ENCODE data around the gene NFIB. TPM values are rescaled to one million over a fixed set of nuclear protein-coding genes. Genes with fewer than 3 reads are reported as not detected.

Gene NFIB
- total RNA-seq, 1 donor from 2014 or later, result not detected

DNA sequence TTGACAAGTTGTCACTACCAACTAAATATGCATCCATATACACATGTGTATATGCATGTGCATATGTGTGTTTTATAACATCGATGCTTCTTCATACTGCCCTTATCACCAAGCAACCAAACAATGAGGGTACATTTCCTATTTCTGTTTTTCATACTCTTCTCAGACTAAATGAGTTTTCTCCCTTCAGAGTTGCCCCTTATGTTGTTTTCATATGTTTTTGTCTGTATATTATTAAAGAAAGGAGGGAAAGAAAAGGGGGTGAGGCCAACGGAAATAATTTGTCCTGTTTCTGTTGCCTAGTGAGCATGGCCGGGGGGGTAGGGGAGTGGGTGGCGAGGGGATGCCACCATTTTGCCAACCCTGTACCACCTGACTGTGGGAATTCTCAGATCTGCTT lies 28.8 kb upstream of the NFIB start:
- no peak for DNase-seq (ENCODE audit: low spot score)
- intact Hi-C loops (cut with micrococcal nuclease), result no loop called here
- Mint-ChIP-seq H3K4me1 (ENCODE audit: low read depth) (peaks cover 1% of the 10 kb centered on the region), H3K9me3 (no peaks in the 10 kb centered on the region), H3K4me3 (ENCODE audit: low read depth) (no peak overlapping the region), H3K27me3 (ENCODE audit: low read depth) (peaks cover 25% of the 10 kb centered on the region), H3K27ac (no peak overlapping the region), H3K36me3 (ENCODE audit: low read depth) (no peaks in the 10 kb centered on the region)

DNA sequence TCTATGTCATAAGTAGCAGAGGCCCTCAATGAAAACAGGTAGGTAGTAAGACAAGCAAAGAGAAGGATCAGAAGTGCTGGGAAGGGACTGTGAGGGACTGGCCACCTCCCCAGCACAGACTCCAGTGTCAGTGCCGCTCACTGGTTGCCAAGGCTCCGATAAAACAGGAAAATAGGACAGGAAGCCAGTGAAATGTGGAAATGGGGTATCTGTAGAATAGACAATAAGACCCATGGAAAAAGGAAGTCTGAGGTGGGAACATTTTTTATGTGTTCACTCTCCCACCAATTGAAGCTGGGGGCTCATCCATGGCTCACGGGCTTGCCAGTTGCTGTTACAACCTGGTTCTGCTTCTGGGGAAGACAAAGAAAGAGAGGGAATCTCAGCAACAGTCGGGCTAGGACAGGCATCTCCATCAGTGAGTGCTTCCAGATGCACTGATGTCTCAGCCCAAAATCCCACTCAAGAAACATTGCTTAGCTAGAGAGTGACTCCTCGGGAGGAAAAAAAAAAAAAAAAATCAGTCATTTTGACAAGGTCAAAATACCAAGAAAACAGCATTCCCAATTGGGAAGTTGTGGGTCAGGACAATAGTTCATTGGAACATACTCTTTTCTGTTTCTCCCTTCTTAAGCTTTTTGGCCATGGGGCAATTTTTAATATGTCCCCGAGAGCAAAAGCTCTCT lies 27.6 kb upstream of the NFIB start:
- H3K4me3 Mint-ChIP-seq (ENCODE audit: low read depth), result no peak overlapping the region
- peaks cover 1% of the 10 kb centered on the region for H3K4me1 Mint-ChIP-seq (ENCODE audit: low read depth)

DNA sequence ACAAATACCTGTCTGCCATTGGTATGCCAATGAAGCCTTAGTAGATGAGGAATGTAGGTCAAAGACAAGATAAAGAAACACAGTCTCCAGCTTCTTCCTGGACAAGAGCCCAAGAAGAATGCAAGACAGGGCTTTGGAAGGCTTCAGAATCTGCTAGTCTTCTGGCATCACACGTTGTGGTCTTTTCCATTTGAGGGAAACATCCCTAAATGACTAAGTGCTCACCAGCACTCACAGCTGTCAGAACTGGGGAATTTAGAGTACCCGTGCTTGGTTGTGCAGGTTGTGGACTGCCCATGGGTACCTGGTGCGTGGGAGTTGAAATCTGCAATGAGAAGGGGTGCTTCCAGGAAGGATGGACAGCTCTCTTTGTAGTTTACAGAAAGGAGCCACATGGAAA lies 27.1 kb upstream of the NFIB start:
- no peak overlapping the region for H3K4me3 Mint-ChIP-seq (ENCODE audit: low read depth)
- no peak overlapping the region for H3K27ac Mint-ChIP-seq
- no peaks in the 10 kb centered on the region for H3K9me3 Mint-ChIP-seq
- no peaks in the 10 kb centered on the region for H3K36me3 Mint-ChIP-seq (ENCODE audit: low read depth)
- intact Hi-C loops (cut with micrococcal nuclease), result no loop called here
- H3K4me1 Mint-ChIP-seq (ENCODE audit: low read depth), result peaks cover 1% of the 10 kb centered on the region
- H3K27me3 Mint-ChIP-seq (ENCODE audit: low read depth), result peaks cover 18% of the 10 kb centered on the region
- DNase-seq (ENCODE audit: low spot score), result no peak

More for the DNA sequence above, 27.6 kb upstream of the NFIB start:
- no peaks in the 10 kb centered on the region for H3K9me3 Mint-ChIP-seq
- H3K27ac Mint-ChIP-seq, result no peak overlapping the region
- H3K36me3 Mint-ChIP-seq (ENCODE audit: low read depth), result no peaks in the 10 kb centered on the region
- no peak for DNase-seq (ENCODE audit: low spot score)
- peaks cover 24% of the 10 kb centered on the region for H3K27me3 Mint-ChIP-seq (ENCODE audit: low read depth)
- intact Hi-C loops (cut with micrococcal nuclease), result no loop called here

DNA sequence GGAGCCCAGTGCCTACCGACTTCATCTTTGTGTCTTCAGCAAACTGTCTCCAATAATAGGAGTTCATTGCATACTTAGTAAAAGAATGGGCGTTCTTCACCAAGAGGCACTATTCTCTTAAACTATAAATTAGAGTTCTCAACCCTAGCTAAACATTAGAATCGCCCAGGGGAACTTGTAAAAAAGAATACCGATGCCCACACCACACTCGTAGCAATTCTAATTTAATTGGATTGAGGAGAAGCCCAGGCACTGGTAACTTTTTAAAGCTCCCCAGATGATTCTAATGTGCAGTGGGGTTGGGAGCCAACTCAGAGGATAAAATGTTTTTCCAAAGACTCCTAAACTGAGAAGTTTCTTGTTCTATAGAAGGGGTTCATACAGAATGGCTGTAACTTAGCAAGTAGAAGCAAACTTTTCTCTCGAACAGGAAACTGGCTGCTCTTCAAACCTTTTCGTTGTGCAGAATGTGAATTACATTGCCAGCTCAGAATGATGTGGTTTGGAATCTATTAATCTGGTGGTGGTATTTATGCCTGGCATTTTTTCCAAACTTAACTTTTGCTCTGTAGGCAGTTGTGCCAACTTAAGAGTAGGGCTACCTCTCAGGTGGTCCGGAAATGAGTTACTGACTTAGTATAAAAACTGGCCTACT lies 26.4 kb upstream of the NFIB start:
- intact Hi-C loops (cut with micrococcal nuclease), result no loop called here
- Mint-ChIP-seq H3K4me1 (ENCODE audit: low read depth) (peaks cover 1% of the 10 kb centered on the region), H3K4me3 (ENCODE audit: low read depth) (no peak overlapping the region), H3K27ac (no peak overlapping the region), H3K27me3 (ENCODE audit: low read depth) (peaks cover 12% of the 10 kb centered on the region), H3K9me3 (no peaks in the 10 kb centered on the region), H3K36me3 (ENCODE audit: low read depth) (no peaks in the 10 kb centered on the region)
- no peak for DNase-seq (ENCODE audit: low spot score)

DNA sequence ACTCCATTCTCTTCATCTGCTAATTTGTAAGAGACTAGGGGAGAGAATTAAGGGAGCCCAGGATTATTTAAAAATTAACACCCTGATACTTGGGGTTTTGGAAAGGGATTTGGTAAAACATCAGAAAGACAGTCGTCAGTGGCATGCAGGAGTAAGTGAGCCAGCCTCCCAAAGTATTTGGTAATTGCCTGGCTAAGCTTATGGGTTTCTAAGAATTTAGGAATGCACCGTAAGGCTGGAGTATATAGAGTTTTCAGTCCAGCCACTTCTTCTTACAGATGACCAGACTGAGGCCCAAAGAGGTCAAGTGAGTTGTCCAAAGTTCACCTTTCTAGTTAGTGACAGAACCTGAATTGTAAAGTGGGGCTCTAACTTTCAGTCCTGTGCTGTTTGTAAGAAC lies 25.8 kb upstream of the NFIB start:
- H3K9me3 Mint-ChIP-seq, result no peaks in the 10 kb centered on the region
- H3K4me3 Mint-ChIP-seq (ENCODE audit: low read depth), result no peak overlapping the region
- H3K27me3 Mint-ChIP-seq (ENCODE audit: low read depth), result peaks cover 12% of the 10 kb centered on the region
- H3K36me3 Mint-ChIP-seq (ENCODE audit: low read depth), result no peaks in the 10 kb centered on the region
- H3K27ac Mint-ChIP-seq, result no peak overlapping the region
- intact Hi-C loops (cut with micrococcal nuclease), result no loop called here
- no peak for DNase-seq (ENCODE audit: low spot score)
- H3K4me1 Mint-ChIP-seq (ENCODE audit: low read depth), result no peaks in the 10 kb centered on the region

DNA sequence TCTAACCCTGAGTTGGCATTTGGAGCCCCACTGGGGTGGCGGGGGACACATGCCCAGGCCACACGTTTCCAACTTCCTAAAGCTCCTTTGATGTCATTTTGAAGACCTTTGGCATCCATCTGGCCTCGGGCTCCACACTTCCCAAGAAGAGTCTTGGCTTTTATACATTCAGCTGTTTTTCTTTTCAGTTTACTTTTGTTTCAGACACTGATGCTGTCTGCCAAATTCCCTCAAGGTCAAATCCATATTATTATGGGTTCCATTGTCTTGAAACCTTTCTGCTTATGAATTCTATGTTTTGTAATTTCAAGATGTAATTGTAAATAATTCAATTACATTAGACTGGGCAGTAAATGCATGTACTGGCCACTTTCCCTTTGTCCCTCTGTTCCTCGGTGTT lies 23.7 kb upstream of the NFIB start:
- intact Hi-C loops (cut with micrococcal nuclease), result no loop called here
- Mint-ChIP-seq H3K4me3 (ENCODE audit: low read depth) (no peak overlapping the region), H3K36me3 (ENCODE audit: low read depth) (no peaks in the 10 kb centered on the region), H3K9me3 (no peaks in the 10 kb centered on the region), H3K4me1 (ENCODE audit: low read depth) (no peaks in the 10 kb centered on the region), H3K27ac (no peak overlapping the region), H3K27me3 (ENCODE audit: low read depth) (peaks cover 14% of the 10 kb centered on the region)
- no peak for DNase-seq (ENCODE audit: low spot score)

DNA sequence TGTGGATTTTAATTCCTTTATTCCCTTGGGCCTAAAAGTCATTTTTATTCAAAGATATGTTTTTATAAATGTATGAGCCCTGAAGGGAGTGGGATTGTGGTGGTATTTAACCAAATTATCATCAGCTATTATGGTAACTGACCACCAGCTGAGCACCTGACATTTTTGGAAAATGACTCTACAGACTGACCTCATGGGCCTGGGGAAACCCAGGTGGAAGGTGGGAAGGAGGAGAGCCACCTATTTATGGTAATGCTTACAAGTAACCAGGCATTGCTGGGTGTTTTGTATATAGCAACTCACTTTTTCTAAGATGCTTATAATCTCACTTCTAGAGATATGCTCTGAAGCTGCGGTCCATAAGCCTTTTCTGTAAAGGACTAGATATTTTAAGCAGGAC lies 22.3 kb upstream of the NFIB start:
- no peak for DNase-seq (ENCODE audit: low spot score)
- Mint-ChIP-seq H3K36me3 (ENCODE audit: low read depth) (no peaks in the 10 kb centered on the region), H3K4me1 (ENCODE audit: low read depth) (no peaks in the 10 kb centered on the region), H3K27me3 (ENCODE audit: low read depth) (peaks cover 20% of the 10 kb centered on the region), H3K9me3 (no peaks in the 10 kb centered on the region), H3K4me3 (ENCODE audit: low read depth) (no peak overlapping the region), H3K27ac (no peak overlapping the region)
- intact Hi-C loops (cut with micrococcal nuclease), result no loop called here

DNA sequence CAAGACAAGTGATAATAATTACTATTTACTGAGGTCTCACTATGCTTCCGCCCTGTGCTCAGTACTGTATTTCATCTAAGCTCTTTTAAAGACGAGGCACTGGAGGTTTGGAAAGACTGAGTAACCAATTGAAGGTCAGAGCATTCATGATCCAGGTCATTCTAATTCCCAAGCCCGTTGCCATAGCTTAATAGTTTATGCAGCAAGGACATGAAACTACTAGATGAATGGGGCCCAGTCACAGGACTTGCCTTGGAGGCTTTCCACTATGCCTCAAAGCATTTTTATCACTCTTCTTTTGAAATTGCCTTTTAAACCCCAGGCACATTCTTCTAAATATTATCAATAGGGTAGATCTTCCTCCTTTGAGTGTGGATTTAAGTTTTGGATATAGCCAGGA lies 17.2 kb upstream of the NFIB start:
- Mint-ChIP-seq H3K9me3 (no peaks in the 10 kb centered on the region), H3K4me3 (ENCODE audit: low read depth) (no peak overlapping the region), H3K36me3 (ENCODE audit: low read depth) (no peaks in the 10 kb centered on the region), H3K27ac (no peak overlapping the region), H3K4me1 (ENCODE audit: low read depth) (no peaks in the 10 kb centered on the region), H3K27me3 (ENCODE audit: low read depth) (peaks cover 35% of the 10 kb centered on the region)
- intact Hi-C loops (cut with micrococcal nuclease), result no loop called here
- DNase-seq (ENCODE audit: low spot score), result no peak

DNA sequence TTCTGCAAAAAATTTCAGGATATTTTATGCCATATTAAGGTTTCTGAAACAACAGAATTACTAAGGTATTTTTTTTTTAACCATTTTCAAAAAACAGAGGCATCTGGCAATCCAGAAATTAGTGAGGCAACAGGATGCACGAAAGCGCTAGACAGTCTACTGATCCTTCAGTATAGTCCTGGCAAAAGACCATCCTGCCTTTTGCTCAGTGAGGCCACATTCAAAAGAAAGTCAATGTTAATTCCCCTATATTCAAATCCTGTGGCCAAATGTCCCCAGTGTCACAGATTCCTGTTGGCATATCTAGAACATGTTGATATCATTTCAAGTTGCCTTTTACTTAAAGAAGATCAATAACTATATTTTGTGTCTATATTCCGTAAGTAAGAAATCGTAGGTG lies 13.1 kb upstream of the NFIB start:
- Mint-ChIP-seq H3K9me3 (no peaks in the 10 kb centered on the region), H3K4me1 (ENCODE audit: low read depth) (peaks cover 6% of the 10 kb centered on the region), H3K27me3 (ENCODE audit: low read depth) (peaks cover 48% of the 10 kb centered on the region), H3K4me3 (ENCODE audit: low read depth) (no peak overlapping the region), H3K36me3 (ENCODE audit: low read depth) (peaks cover 3% of the 10 kb centered on the region), H3K27ac (no peak overlapping the region)
- DNase-seq (ENCODE audit: low spot score), result no peak
- intact Hi-C loops (cut with micrococcal nuclease), result loop anchor here (10.0 kb wide), 1 partner anchor 1228 kb away; the partner anchor contains the start of gene CCDC171

DNA sequence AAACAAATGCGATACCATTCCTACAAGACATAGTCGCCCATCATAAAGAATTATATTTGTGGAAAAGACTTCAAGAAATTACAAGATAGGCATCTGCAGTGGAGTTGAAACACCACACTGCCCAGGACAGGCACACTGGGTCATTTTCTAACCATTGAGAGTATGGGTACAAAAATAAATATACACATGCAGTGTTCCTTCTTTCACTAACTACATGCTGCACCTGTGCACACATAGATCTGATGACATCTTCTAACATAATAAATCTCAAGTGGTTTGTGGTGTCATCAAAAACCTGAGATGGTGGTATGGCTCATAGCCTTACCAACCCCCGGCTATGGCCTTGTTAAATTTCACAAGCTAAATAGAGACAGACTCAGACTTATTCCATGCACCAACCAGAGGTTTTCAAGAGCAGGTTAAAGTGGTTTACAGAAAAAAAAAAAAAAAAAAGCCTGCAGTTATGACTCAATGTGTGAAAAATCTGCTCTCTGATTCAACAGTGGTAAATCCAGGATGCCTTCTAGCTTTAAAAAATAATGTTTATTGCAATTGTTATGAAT lies 12.4 kb upstream of the NFIB start:
- Mint-ChIP-seq H3K27ac (no peak overlapping the region), H3K4me3 (ENCODE audit: low read depth) (no peak overlapping the region), H3K27me3 (ENCODE audit: low read depth) (peaks cover 52% of the 10 kb centered on the region), H3K36me3 (ENCODE audit: low read depth) (peaks cover 3% of the 10 kb centered on the region), H3K9me3 (no peaks in the 10 kb centered on the region), H3K4me1 (ENCODE audit: low read depth) (peaks cover 13% of the 10 kb centered on the region)
- DNase-seq (ENCODE audit: low spot score), result no peak
- intact Hi-C loops (cut with micrococcal nuclease), result loop anchor here (10.0 kb wide), 1 partner anchor 1228 kb away; the partner anchor contains the start of gene CCDC171

DNA sequence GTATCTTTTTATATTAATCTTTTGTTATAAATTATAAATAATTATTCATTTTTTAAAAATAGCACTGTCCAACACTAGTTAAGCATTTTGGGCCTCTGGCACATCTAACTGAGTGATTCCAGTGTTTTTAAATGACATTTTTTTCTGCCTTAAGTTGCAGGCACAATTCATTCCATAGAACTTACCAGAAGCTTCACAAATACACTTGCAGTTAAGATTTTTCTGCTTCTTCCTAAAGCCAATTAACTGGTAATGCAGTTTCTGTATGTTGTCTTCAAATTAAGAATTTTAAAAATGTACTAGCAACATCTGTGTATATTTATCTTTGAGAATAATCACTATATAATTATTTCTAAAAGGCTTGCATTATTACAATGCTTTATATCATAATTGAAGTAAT lies 11.2 kb upstream of the NFIB start:
- H3K4me3 Mint-ChIP-seq (ENCODE audit: low read depth), result no peak overlapping the region
- no peak for DNase-seq (ENCODE audit: low spot score)
- H3K27me3 Mint-ChIP-seq (ENCODE audit: low read depth), result peaks cover 59% of the 10 kb centered on the region
- H3K36me3 Mint-ChIP-seq (ENCODE audit: low read depth), result peaks cover 3% of the 10 kb centered on the region
- H3K9me3 Mint-ChIP-seq, result no peaks in the 10 kb centered on the region
- intact Hi-C loops (cut with micrococcal nuclease), result loop anchor here (10.0 kb wide), 1 partner anchor 1230 kb away; the partner anchor contains the start of gene CCDC171
- no peak overlapping the region for H3K27ac Mint-ChIP-seq
- H3K4me1 Mint-ChIP-seq (ENCODE audit: low read depth), result peaks cover 18% of the 10 kb centered on the region

DNA sequence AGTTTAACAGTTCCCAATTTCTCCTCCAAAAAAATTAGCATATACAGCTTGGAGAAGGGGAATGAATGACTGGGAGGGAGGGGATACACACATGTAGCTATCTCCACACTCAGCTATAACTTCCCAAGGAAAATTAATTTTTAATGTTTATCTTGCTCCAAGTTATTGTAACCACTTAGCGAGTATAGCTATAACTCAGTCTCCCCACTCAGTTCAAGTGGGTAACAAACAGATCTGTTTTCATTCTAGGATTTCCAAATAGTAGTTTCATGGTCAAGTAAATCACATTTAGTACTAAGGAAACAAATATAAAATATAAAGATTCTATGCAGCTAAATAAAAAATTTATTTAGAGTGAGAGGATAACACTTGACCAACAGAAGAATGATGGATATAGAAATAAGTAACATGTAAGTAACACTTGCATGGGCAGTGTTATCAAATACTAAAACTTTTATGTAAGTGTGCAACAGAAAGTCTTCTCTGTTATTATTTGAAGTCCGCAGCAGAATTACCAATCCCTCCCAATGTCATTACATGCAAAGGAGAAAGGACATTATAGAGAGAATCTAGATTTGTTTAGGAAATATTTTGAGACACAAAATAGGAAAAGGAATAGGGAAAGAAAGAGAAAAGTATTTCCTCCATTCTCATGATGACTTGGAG lies 10.2 kb upstream of the NFIB start:
- no peaks in the 10 kb centered on the region for H3K9me3 Mint-ChIP-seq
- no peak overlapping the region for H3K27ac Mint-ChIP-seq
- peaks cover 18% of the 10 kb centered on the region for H3K4me1 Mint-ChIP-seq (ENCODE audit: low read depth)
- DNase-seq (ENCODE audit: low spot score), result no peak
- intact Hi-C loops (cut with micrococcal nuclease), result loop anchor here (10.0 kb wide), 1 partner anchor 1231 kb away; the partner anchor contains the start of gene CCDC171
- H3K36me3 Mint-ChIP-seq (ENCODE audit: low read depth), result peaks cover 3% of the 10 kb centered on the region
- H3K4me3 Mint-ChIP-seq (ENCODE audit: low read depth), result no peak overlapping the region
- H3K27me3 Mint-ChIP-seq (ENCODE audit: low read depth), result peaks cover 61% of the 10 kb centered on the region
